Measurements from ENCODE around the gene ENO3.

ENO3 gene

DNA sequence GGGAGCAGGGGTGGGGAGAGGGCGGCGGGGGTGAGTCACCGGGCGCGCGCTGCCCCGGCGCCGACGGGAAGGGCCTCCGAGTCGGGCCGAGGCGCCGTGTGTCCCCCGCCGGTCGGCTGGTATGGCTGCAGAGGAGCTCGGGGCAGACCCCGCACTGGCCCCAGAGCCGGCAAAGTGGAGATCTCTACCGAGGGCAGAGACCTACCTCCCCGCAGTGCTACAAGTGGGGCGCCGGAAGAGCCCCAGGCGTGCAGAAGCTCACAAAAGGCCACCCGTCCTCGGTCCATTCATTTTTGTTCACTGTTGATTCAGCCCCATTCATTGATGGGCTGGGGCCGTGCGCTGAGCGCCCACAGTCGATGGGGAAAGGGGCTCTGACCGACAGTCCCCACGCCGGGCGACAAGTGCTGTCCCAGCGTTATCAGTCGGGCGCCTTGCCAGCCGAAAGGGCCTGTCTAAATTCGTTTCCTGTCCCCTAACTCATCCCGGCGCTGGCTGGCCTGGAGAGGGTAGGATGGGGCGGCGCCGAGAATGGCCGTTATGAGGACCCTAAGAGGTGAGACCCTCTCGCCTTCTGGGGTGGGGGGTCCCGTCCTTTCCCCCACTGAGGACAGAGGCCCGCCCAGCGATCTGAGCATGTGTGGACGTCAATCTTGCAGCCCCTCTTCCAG lies 709 bp upstream of the ENO3 start:
- no peak for DNase-seq (ENCODE audit: low spot score)

DNA sequence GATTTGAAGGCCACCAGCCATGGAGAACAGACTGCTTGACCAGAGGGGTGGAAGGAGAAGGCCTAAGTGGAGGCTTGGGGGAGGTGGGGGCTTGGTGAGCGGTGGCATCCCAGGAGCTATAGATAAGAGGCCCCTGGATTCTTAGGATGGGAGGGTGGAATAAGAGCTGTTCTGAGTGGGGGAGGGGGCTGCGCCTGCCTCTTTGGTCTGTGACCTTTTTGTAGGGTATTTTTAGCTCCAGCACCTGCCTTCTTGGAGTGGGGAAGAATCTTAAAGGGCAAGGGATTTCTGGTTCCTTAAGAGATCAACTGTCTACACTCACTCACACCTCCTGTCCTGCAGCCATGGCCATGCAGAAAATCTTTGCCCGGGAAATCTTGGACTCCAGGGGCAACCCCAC lies 567 bp downstream of the ENO3 start:
- no peak for DNase-seq (ENCODE audit: low spot score)

DNA sequence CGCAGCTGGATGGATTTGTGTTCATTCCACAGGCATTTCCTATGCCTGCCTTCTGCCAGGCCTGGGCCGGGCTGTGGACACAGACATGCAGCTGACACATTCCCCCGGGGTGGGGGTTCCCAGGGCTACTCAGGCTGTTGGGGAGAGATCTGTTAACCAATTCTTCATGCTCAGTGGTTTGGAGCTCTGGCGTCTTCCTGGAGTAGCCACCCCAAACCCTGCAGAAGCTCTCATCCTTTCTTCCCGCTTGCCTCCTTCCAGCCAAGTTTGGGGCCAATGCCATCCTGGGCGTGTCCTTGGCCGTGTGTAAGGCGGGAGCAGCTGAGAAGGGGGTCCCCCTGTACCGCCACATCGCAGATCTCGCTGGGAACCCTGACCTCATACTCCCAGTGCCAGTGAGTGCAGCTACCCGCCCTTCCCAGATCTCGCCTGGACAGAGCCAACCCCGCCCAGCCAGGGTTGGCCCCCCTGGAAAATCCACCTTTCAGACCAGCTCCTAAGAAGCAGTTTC lies 2.6 kb downstream of the ENO3 start:
- no peak for DNase-seq (ENCODE audit: low spot score)

DNA sequence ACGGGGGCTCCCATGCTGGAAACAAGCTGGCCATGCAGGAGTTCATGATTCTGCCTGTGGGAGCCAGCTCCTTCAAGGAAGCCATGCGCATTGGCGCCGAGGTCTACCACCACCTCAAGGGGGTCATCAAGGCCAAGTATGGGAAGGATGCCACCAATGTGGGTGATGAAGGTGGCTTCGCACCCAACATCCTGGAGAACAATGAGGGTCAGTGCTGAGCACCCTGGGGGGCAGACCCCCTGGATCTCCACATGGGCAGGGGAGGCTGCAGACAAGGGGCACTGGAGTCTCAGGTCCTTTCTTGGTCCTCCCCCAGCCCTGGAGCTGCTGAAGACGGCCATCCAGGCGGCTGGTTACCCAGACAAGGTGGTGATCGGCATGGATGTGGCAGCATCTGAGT lies 4.2 kb downstream of the ENO3 start:
- no peak for DNase-seq (ENCODE audit: low spot score)

DNA sequence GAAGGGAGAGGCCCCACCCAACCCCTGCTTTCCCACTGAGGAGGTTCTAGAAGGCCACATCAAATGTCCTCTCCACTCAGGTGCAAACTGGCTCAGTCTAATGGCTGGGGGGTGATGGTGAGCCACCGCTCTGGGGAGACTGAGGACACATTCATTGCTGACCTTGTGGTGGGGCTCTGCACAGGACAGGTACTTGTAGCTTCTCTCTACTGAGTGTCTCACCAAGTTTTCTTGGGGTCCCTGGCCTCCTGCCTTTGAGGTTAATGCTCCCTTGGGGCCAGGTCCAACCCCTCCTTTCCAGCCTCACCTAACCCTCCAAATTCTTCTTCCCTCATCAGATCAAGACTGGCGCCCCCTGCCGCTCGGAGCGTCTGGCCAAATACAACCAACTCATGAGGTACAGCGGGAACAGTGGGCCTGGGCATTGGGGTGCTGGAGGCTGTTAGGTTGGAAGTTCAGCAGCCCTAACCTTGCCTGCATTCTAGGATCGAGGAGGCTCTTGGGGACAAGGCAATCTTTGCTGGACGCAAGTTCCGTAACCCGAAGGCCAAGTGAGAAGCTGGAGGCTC lies 5.7 kb downstream of the ENO3 start:
- peak; percentile 44 for DNase-seq (ENCODE audit: low spot score)

DNA sequence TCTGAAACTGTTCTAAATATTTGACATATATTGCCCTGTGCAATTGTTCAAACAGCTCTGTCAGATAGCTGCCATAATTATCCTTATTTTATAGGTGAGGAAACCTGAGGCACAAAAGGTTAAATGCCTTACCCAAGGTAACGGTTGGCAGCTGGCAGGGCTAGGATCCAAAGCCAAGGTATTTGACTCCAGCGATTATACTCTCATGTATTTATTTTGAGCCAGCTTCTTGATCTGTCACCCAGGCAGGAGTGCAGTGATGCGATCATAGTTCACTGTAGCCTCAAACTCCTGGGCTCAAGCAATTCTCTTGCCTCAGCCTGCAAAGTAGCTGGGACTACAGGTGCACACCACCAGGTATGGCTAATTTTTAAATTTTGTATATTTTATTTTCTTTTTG lies 7.2 kb downstream of the ENO3 start:
- DNase-seq (ENCODE audit: low spot score) = no peak

DNA sequence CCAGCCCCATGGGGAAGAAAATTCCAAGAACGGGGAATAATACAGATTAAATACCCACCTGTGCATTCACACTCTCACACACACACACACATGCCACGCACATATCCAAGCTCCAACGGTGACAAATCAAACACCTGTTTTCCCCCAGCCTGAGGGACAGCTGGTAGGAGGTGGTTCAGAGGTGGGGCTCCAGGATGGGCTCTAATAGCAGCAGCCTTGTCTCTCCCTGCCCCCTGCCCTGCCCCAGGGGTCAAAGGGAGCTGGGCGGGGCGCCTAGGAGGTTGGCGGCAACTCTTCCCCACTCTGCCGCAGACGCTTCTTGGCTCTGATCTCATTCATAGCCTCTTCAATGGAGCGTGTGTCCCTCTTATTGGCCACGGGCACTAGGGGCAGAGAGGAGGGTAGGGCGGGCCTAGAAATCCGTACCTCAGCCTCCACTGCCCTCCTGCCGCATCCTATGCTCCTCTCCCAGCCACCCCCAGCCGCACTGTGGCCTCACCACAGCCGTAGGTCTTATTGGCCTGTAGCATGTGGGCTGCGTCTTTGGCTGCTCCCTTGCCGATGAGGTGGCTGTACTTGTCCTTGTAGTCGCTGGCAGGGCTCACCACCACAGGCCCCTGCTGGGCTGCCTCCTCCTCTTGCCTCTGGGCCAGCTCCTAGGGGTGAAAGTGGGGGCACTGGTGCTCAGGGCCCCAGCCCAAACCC lies 8.5 kb downstream of the ENO3 start:
- no peak for DNase-seq (ENCODE audit: low spot score)

DNA sequence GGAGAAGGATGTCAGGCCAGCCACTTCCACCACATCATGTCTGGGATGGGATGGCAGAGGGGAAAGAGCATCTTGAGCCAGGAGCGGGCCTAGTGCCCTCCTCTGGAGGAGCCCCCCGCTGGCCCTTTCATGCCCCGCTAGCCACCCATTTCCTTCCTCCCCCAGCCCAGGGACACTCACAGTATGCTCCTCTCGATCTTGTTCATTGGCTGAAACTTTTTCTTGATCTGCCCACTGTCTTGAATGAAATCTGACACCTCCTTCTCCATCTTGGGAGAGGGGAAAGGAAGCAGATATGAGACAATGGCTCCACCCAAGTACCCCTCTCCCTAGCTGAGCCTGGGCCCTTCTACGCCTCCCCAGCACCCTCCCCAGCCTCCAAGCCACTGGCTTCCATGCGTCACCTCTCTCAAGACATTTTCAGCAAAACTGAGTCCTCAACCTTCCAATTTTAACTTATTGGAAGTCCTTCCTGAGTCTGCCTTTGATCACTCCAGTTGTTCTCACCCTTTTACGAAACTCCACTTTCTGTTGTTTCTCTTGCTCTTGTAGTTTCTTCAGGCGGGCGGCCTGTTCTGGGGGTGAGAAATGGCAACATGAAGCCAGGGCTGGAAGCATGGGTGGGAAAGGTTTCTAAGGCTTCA lies 9.5 kb downstream of the ENO3 start:
- DNase-seq (ENCODE audit: low spot score) = no peak

DNA sequence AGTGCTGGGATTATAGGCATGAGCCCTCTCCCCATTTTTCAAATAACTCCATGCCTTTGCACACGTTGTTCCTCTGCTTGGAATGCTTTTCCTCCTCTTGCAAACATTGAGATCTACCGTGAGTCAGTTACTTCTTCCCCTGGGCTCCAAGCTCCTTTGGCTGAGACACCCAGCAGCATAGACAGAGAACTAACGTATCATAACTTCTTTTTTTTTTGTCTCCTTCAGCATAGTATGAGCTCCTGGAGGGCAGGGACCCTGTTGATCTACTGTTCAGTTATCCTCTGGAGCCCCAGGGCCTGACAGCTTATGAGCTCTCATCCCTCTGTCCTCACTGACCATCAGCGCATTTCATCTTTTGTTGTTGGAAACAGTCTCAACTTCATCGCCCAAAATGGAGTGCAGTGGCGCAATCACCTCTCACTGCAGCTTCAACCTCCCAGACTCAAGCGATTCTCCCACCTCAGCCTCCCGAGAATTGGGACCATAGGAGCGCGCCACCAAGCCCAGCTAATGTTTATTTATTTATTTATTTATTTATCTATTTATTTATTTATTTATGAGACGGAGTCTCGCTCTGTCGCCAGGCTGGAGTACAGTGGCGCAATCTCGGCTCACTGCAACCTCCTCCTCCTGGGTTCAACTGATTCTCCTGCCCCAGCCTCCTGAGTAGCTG lies 14.5 kb downstream of the ENO3 start:
- DNase-seq (ENCODE audit: low spot score) = no peak

DNA sequence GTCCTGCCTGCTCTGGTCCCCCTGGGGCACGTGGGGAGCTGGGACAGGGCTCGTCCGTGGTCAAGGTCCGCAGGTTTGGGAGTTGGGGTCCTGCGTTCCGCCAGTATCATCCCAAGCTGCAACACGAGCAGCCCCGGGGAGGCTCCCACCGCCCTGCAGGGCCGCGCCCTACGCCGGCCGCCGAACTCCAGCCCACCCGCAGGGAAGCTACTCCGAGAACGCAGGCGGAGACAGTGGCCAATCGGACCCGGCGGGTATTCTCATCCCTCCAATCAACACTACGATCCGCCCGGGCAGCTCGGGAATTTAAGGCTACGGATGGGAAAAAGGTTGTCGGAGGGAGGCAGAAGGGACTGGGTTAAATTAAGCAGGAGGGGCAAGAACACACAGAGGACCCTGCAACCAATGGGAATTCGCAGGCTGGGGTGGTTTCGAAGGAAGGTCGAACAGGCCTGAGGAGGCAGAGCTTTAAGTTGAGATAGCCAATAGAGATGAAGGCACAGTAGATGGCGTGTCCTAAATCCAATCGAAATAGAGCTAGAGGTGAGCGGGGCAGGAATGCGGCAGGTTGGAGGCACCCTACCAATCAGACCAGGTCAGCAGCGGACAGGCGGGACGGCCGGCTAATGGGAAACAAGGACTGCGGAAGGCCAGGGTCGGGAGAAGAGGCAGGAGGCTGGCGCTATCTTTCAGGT lies 16.1 kb downstream of the ENO3 start:
- peak; percentile 99 for DNase-seq (ENCODE audit: low spot score)

DNA sequence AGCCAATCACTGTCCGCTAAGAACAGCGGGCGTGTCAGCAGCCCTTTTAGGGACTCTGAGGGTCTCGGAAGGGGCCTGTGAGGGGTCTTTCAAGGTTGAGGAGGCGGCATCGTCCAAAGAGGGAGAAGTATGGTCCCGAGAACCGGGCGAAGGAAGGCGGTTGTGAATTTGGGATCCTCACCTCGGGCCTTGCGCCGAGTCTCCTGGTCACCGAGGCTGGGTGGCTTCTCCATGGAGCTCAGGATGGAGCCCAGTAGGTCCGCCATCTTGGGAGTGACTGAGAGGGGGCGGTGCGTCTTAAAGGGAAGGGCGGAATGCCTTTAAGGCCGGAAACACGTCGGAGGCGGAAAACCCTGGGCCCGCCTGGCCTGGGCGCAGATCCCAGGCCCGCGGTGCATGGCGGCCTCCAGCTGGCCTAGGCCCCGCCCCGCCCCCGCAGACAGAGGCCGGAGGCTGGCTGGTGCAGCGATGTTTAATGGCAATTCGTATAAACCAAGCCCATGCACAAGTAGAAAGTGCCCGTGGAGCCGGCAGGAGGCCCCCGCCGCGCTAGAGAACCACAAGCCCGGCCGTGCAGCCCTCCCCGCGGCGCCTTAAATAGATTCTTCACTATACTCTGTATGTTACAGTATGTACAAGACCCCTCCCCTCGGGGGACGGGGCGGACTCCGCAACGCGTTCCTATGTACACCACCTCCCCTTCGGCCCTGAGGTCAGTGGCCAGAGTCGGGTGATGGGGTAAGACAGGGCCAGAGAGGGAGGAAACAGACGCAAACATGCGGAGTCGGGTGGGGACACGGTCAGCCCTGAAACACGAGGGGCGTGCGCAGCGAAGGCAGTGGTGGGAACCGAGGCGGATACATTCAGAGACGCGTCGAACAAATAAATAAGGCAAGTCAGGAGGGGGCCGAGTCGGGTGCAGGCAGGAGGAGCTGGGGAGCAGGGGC lies 16.9 kb downstream of the ENO3 start, which contains the start of gene SPAG7:
Gene SPAG7 (minus strand): TSS at position 279 of the 947 bp plus-strand sequence. CDS start 13 bp downstream, at position 266.
- DNase-seq (ENCODE audit: low spot score) = peak; percentile 96

DNA sequence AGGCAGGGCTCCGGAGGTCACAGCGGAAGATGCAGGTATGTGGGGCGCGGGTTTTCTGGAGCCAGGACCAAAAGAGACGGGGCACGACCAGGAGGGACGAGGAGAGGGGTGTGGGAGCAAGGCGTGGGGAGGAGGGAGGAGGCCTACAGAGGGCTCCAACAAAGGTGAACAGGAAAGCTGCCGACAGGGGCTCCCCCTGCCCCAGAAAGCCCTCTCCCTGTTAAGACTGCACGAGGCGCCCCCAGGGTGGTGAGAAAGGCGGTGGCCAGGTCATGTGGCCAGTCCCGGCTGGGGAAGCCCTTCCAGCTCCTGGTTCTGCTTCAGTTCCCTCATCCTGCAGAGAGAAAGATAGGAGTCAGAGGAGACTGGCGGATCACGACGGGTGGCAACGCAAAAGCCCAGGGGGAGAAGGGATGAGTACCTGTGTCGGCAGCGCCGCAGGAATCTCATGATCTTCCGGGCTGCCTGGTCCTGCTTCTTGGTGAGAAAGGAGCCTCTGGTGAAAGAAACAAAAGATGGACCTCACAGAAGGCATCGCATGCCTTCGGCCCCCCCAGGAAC lies 17.6 kb downstream of the ENO3 start:
- DNase-seq (ENCODE audit: low spot score) = no peak

DNA sequence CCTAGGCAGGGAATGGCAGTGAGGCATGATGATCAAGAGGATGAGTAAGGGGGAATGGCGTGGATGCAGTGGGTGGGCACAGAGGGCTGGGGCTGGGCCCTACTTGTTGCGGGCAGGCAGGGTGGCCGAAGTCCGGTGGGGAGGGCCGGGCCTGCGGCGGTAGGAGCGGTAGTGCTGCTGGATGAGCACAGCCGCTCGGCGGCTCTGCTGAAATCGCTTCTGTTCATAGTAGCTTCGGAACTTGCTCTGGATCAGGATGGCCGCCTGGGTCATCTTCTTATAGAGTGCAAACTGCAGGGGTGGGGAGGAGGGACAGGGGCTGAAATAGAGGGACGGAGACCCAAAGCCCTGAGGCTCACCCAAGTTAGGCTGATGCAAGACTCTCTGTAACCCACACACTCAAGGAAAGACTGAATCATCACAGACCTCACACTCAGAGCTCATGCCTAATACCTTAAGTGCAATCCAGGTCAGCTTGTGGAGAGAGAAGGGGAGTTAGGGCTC lies 18.2 kb downstream of the ENO3 start:
- peak; percentile 43 for DNase-seq (ENCODE audit: low spot score)

DNA sequence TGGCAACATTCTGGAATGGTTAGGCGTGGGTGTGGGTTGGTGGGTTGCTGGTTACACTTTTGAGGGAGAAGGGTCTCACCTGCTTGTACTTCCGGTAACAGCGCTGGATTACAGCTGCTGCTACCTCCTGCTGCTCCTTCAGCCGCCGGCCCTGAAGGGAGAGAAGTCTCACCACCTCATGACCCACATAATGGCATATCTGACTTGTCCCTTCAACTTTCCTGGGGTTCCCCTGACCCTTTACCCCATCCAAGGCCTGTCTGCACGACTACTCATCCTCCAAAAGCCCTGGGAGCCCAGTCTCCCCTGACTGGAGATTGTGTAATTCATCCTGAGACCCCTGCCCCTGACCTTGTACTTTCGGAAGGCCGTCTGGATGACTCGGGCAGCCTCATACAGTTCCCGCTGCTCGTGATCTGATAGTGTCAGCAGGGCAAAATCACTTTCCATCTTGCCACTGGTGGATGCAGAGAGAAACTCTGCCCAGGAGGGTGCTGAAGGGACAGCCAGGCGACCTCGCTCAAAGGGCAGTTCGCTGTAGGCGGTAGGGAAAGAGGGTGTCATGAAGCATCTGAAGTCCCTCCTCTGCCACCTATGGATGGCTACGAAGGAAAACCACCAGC lies 18.7 kb downstream of the ENO3 start:
- DNase-seq (ENCODE audit: low spot score) = no peak

DNA sequence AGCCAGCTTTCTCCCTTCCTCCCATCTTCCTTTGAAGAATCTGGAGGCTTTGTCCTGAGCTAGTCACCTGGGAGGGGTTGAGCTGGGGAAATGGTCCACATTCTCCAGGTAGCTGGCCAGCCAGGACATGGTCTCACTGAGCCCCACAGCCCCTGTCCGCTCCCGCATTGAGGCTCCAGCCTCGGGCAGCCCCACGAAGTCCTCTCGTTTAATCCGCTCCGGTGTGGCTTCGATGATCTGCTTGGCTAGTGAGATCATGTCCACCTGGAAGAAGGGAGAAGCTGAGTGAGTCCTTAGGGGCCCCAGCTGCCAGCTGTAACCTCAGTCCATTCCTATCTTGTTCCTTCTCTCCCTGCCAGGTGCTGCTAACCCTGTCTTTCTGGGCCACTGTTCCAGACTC lies 19.4 kb downstream of the ENO3 start:
- DNase-seq (ENCODE audit: low spot score) = no peak

DNA sequence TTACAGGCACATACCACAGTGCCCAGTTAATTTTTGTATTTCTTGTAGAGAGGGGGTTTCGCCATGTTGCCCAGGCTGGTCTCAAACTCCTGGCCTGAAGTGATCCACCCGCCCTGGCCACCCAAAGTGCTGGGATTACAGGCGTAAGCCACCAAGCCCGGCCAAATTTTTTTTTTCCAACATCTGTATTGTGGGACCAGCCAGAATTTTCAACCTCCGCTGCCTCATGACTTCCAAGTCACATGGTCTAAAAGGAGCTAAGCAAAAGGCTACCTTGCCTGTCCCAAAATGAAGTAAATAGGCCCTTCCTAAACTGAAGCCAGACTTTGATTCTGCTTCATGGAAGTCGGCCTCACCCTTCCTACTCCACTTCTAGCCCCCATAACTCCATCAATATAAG lies 20.9 kb downstream of the ENO3 start:
- no peak for DNase-seq (ENCODE audit: low spot score)

DNA sequence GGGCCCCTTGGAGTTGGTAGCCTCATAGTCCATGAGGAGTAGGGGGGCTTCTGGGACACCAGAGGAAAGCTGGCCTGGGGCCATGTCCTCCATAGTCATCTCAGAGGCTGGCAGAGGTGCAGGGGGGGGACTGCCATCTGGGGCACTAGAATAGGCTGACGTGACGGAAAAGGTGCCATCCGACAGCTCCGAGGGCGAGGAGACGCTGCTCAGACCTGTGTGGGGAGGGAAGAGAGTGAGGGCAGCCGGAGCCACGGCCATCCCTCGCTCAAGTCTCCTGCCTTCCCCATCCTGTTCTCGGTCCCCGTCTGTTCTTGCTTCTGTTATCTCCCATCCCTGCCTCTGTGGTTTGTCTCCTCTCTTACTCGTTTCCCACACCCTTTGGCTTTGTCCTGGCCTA lies 21.4 kb downstream of the ENO3 start:
- no peak for DNase-seq (ENCODE audit: low spot score)

DNA sequence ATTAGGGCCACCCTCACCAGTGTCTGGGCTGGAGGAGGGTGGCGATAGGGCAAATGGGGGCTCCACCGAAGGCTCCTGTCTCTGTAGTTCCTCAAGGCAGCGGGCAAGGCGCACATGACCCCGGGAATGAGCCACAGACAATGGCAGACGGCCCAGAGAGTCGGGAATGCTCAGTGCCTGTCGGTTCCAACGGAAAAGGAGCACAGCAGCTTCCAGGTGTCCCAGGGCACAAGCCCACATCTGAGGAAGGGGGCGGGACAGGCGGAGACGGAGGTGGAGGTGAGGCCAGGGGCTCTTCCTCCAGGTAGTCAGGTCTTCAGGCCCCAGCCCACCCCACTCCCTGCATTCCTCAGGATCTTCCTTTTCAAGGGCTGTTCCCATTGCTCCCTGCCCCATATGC lies 21.8 kb downstream of the ENO3 start:
- no peak for DNase-seq (ENCODE audit: low spot score)

Measured in CD4-positive, alpha-beta T cell treated with Interleukin-2 at 100 ng/mL for 4 hours (primary cell).